Ecto neural progenitor cell (in vitro differentiated cells): Measurements from ENCODE around the gene RIOK1.
"Not testable (repeated sequence)": the region's sequence is repeated elsewhere in the genome, so short reads cannot be mapped to it uniquely, and the experiment has no call there.

Experiments used
- DNase-seq: peaks from one replicate; pipeline ENCODE4 v3.0.0-alpha.2; 2018; ENCODE audit warnings: low spot score

RIOK1 gene

DNA sequence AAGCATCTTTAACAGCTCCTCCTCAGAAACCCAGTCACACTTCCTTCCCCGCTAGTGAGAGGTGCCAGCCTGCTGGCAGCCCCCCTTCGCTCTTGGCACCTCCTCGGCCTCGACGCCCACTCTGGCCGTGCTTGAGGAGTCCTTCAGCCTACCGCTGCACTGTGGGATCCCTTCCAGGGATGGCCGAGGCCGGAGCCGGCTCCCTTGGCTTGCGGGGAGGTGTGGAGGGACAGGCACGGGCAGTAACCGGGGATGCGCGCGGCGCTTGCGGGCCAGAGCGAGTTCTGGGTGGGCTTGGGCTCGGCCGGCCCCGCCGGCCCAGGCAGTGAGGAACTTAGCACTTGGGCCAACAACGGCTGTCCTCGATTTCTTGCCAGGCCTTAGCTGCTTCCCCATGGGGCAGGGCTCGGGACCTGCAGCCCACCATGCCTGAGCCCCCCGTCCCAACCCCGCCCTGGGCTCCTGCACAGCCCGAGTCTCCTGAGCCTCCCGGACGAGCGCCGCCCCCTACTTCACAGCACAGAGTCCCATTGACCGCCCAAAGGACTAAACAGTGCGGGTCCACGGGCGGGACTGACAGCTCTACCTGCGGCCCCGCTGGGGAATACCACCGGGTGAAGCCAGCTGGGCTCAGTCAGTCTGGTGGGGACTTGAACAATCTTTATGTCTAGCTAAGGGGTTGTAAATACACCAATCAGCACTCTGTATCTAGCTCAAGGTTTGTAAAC, 51.6 kb downstream of the RIOK1 start:
- DNase-seq: no peak

DNA sequence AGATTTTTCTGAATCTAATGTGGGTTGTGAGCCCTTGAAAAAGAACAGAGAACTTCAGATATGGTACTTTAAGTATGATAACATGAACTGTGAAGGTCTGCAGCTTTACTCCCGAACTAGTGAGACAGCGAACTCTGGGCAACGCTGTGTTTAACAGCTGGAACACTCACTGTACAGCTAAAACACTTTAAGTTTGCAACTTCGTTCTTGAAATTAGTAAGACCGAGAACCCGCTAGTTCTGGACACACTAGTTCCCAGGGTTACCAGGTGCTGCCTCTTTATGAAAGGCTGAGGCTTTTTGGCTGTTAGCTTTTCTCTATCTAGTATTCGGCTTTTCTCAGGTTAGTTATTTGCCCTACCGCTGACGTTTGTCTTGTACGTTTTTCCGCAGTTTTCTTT, 52.9 kb downstream of the RIOK1 start:
- no peak for DNase-seq

DNA sequence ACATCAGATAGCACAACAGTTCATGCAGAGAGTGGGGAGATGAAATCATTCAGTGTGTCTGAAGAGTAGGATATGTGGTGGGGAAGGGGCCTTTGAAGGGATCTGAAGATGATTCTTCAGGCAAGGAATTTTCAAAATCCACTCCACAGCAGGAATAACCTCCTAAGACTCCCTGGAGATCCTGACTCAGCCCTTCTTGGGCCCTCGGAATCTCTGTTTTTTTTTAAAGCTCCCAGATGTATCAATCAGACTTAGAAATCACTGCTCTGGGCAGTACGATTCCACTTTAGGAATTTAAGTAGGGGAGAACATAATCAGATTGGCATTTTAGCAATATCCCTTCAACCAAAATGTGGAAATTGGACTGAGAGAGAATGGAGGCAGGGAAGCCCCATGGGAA, 55.5 kb downstream of the RIOK1 start:
- DNase-seq: no peak

GRCh38 chr6:7445885-7446461, 56.4 kb downstream of the RIOK1 start:
- no peak for DNase-seq

GRCh38 chr6:7446619-7447325, 57.2 kb downstream of the RIOK1 start:
- peak; percentile 63 for DNase-seq

DNA sequence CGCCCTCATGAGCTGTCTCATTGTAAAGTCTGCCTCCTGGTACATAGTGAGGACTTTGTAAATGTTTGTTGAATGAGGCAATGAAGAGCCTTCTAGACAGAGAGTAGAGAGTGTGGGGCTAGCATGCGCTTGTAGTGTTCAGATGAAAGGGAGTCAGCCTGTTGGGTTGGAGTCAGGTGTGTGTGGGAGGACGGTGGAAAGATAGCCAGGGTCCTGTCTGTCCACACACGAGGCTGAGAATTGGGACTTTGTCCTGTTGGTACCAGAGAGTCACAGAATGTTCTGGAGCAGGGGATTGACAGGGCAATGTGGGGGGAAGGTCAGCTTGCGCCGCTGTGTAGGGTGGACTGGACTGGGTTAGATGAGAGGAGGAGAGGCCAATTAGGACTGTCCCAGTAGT, 58.6 kb downstream of the RIOK1 start:
- DNase-seq: no peak

DNA sequence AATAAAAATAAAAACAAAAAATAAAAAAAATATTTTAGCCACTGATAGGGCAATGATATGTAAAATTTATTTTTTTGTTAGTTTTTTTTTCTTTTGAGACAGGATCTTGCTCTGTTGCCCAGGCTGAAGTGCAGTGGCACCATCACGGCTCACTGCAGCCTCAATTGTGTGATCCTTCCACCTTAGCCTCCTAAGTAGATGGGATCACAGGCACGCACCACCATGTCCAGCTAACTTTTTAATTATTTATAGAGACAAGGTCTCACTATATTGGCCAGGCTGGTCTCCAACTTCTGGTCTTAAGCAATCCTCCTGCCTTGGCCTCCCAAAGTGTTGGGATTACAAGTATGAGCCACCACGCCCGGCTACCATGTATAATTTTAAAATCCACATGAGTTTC, 59.4 kb downstream of the RIOK1 start:
- DNase-seq: no peak

DNA sequence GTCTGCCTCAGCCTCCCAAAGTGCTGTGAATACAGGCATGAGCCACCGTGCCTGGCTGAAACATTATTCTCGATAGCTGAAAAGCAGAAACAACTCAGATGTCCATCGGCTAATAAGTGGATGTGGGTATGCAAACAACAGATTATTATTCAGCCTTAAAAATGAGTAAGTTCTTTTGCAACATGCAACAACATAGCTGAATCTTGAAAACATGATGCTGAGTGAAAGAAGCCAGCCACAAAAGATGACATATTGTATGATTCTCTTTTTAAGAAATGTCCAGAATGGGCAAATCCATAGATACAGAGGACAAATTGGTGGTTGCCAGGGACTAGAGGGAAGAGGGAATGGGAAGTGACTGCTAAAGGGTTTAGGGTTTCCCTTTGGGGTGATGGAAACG, 61.7 kb downstream of the RIOK1 start:
- no peak for DNase-seq

- DNase-seq: no peak
Observed at GRCh38 chr6:7452898-7453297, 63.3 kb downstream of the RIOK1 start.

GRCh38 chr6:7454696-7455358, 65.2 kb downstream of the RIOK1 start:
- no peak for DNase-seq

DNA sequence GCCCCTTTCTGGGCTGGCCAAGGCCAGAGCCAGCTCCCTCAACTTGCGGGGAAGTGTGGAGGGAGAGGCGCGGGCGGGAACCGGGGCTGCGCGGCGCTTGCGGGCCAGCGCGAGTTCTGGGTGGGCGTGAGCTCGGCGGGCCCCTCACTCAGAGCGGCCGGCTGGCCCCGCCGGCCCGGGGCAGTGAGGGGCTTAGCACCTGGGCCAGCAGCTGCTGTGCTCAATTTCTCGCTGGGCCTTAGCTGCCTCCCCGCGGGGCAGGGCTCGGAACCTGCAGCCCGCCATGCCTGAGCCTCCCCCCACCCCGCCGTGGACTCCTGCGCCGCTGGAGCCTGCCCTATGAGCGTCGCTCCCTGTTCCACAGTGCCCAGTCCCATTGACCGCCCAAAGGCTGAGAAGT, 66.7 kb downstream of the RIOK1 start:
- not testable (repeated sequence) for DNase-seq

- no peak for DNase-seq
Observed at GRCh38 chr6:7461416-7461815, 71.8 kb downstream of the RIOK1 start.

GRCh38 chr6:7463785-7464184, 74.2 kb downstream of the RIOK1 start:
- peak; percentile 72 for DNase-seq

DNA sequence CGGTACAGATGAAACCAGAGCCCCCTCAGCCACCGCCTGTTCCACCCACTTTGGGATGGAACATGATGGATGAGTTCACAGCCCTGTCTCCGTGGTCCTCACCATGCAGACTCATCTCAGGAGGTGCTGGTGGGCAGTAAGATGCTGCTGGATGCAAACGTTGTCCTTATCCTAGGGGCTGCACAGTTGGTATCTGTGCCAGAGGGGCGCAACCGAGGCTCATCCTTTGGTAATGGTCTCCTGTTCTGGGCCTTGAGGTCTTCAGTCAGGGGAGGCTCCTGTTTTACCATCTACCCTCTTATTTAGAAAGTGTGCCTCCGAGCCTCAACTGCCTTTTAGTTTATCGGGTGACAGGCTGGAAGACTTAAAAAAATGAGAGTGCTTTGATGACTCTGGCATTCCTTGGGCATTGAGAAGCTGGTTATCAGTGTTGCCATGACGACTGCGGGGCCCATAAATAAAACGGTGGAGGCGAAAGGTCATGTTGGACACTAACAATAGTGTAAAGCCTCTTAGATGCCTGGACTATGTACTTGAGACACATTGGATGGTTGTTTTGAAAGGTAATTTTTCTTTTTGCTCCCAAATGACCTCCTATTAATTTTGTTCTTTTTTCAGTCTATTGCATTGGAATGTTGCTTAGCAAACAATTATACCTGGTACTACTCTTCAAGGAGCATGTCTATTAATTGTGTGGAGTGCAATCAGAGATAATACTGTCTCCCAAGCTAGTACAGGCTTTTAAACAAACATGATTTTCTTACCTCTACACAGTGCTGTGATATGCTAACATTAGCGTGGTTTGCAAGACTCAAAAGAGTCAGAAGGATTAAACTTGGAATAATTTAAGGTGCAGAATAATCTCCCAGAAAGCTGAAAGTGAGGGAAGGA, 77.6 kb downstream of the RIOK1 start:
- no peak for DNase-seq
